Raji (cell line): ENCODE results near the gene POU3F3.

ENCODE experiments used
- POLR2A ChIP-seq: IDR thresholded peaks from 2 replicates; pipeline ENCODE4 v1.6.1; 2011; ENCODE audit warnings: low read depth, low read length, control low read depth; ENCODE audit not compliant: insufficient read depth

POU3F3 gene

GRCh38 chr2:104854498-104855220 lies 744 bp downstream of the POU3F3 start:
- TF ChIP-seq POLR2A: no peak

- TF ChIP-seq POLR2A: no peak
Measured at GRCh38 chr2:104855221-104856085, 1.5 kb downstream of the POU3F3 start.

- no peak for TF ChIP-seq POLR2A
Measured at GRCh38 chr2:104856086-104856972, 2.4 kb downstream of the POU3F3 start.

- TF ChIP-seq POLR2A: no peak
Measured at GRCh38 chr2:104856973-104857261, 3.0 kb downstream of the POU3F3 start.

GRCh38 chr2:104857262-104858005 lies 3.5 kb downstream of the POU3F3 start:
- no peak for TF ChIP-seq POLR2A

GRCh38 chr2:104858006-104858978 lies 4.4 kb downstream of the POU3F3 start:
- no peak for TF ChIP-seq POLR2A

- TF ChIP-seq POLR2A: no peak
Measured at GRCh38 chr2:104859291-104859765, 5.4 kb downstream of the POU3F3 start.

GRCh38 chr2:104859766-104860450 lies 6.0 kb downstream of the POU3F3 start:
- TF ChIP-seq POLR2A: no peak

GRCh38 chr2:104860451-104860790 lies 6.5 kb downstream of the POU3F3 start:
- TF ChIP-seq POLR2A: no peak

- no peak for TF ChIP-seq POLR2A
Measured at GRCh38 chr2:104861351-104862057, 7.6 kb downstream of the POU3F3 start.

GRCh38 chr2:104862058-104862941 lies 8.4 kb downstream of the POU3F3 start:
- no peak for TF ChIP-seq POLR2A

GRCh38 chr2:104863146-104863467 lies 9.2 kb downstream of the POU3F3 start:
- no peak for TF ChIP-seq POLR2A
